HepG2 (cell line): ENCODE measurements around the gene EIF4E1B. TPM values are rescaled to one million over a fixed set of nuclear protein-coding genes. Genes with fewer than 3 reads are reported as not detected.

ENCODE experiments used
- ATF2 ChIP-seq: sonication (generic); formaldehyde crosslinking; IDR thresholded peaks from 2 replicates; pipeline ENCODE4 v1.4.0; 2020; ENCODE audit warnings: missing genetic modification reagents
- ATF4 ChIP-seq, 2 experiments: fragments of 450-650 bp in 1 of 2; sonication (generic) in 1 of 2; formaldehyde crosslinking; IDR thresholded peaks; 2 replicates each; pipeline versions ENCODE4 v1.5.0 to v1.8.0; 2020 to 2022; ENCODE audit warnings: mild to moderate bottlenecking in 1 of 2, missing genetic modification reagents in 1 of 2
- ATF7 ChIP-seq, 2 experiments: fragments of 450-650 bp in 1 of 2; sonication (generic) in 1 of 2; formaldehyde crosslinking in 1 of 2; IDR thresholded peaks; 2 replicates each; pipeline versions ENCODE4 v1.4.0 to v1.6.1; 2016 to 2020; ENCODE audit warnings: antibody characterized with exemption in 1 of 2, mild to moderate bottlenecking in 1 of 2, missing genetic modification reagents in 1 of 2
- CTCF ChIP-seq: sonication (generic); formaldehyde crosslinking; IDR thresholded peaks from 2 replicates; pipeline ENCODE4 v1.5.0; 2020; ENCODE audit warnings: mild to moderate bottlenecking, missing genetic modification reagents, moderate library complexity
- ETS1 ChIP-seq: sonication (generic); formaldehyde crosslinking; IDR thresholded peaks from 2 replicates; pipeline ENCODE4 v1.4.0; 2020; ENCODE audit warnings: missing genetic modification reagents
- GATA4 ChIP-seq: sonication (generic); IDR thresholded peaks from 2 replicates; pipeline ENCODE4 v1.6.1; 2016; ENCODE audit warnings: antibody characterized with exemption, low read depth, borderline replicate concordance
- HOMEZ ChIP-seq: IDR thresholded peaks from 2 replicates; pipeline ENCODE4 v1.6.1; 2016; ENCODE audit warnings: low read depth
- NFE2 ChIP-seq: sonication (generic); formaldehyde crosslinking; IDR thresholded peaks from 2 replicates; pipeline ENCODE4 v1.4.0; 2020; ENCODE audit warnings: missing genetic modification reagents
- SMAD3 ChIP-seq: sonication (generic); formaldehyde crosslinking; IDR thresholded peaks from 2 replicates; pipeline ENCODE4 v1.4.0; 2020; ENCODE audit warnings: missing genetic modification reagents
- TCF12 ChIP-seq, 2 experiments: fragments of 450-650 bp in 1 of 2; sonication (generic) in 1 of 2; formaldehyde crosslinking in 1 of 2; IDR thresholded peaks; 2 replicates each; pipeline versions ENCODE4 v1.6.1 to v1.8.0; 2017 to 2022; ENCODE audit warnings: antibody characterized with exemption in 1 of 2, mild to moderate bottlenecking in 1 of 2, missing genetic modification reagents in 1 of 2, moderate library complexity in 1 of 2
- WIZ ChIP-seq: sonication (generic); formaldehyde crosslinking; IDR thresholded peaks from 2 replicates; pipeline ENCODE4 v1.5.1; 2020; ENCODE audit warnings: mild to moderate bottlenecking, missing genetic modification reagents
- ZNF343 ChIP-seq: sonication (generic); formaldehyde crosslinking; IDR thresholded peaks from 2 replicates; pipeline ENCODE4 v1.4.0; 2020; ENCODE audit warnings: mild to moderate bottlenecking, missing genetic modification reagents
- ZNF512 ChIP-seq: sonication (generic); formaldehyde crosslinking; IDR thresholded peaks from 2 replicates; pipeline ENCODE4 v1.4.0; 2020; ENCODE audit warnings: mild to moderate bottlenecking, missing genetic modification reagents
- ZNF569 ChIP-seq: sonication (generic); formaldehyde crosslinking; IDR thresholded peaks from 2 replicates; pipeline ENCODE4 v1.5.0; 2020; ENCODE audit warnings: mild to moderate bottlenecking, missing genetic modification reagents, moderate library complexity, borderline replicate concordance
- ZNF691 ChIP-seq: sonication (generic); formaldehyde crosslinking; IDR thresholded peaks from 2 replicates; pipeline ENCODE4 v1.4.0; 2020; ENCODE audit warnings: missing genetic modification reagents, low read depth, mild to moderate bottlenecking, borderline replicate concordance
- ZZZ3 ChIP-seq: sonication (generic); formaldehyde crosslinking; IDR thresholded peaks from 2 replicates; pipeline ENCODE4 v1.4.0; 2020; ENCODE audit warnings: missing genetic modification reagents, mild to moderate bottlenecking, borderline replicate concordance
- polyA plus RNA-seq, 8 experiments: library from polyadenylated mRNA; depleted of rRNA in 3 of 8; stranded (reverse) in 7 of 8; unstranded in 1 of 8; fragments of >200 nt; fragmentation: Illumina TruSeq in 4 of 8; extraction: Trizol in 4 of 8; gene quantifications; 2 replicates each; pipeline versions ENCODE4 v1.2.1 to v1.2.3, GENCODE V29; 2011 to 2016; ENCODE audit warnings: low read depth in 4 of 8, missing spikeins in 1 of 8, mixed read lengths in 1 of 8; ENCODE audit not compliant: insufficient read depth in 1 of 8
- total RNA-seq, 5 experiments: library from RNA; depleted of rRNA; stranded (reverse); fragments of >200 nt; fragmentation: Illumina TruSeq; extraction: Trizol; gene quantifications; 2 replicates each; pipeline ENCODE4 v1.2.3, GENCODE V29; 2016; ENCODE audit warnings: low read depth in 1 of 5

EIF4E1B gene
- total and polyA plus RNA-seq, 2 of the 13 experiments (the other 11 are each of a cell fraction or from before 2014, with no cell fraction given), result not detected

- no peak for TF ChIP-seq ZNF512 (CRISPR knock-in tag)
- TF ChIP-seq SMAD3 (CRISPR knock-in tag), result 0 out of 2 replicates have a peak, but pooled peaks have one; percentile 30
- TF ChIP-seq ZNF691, result no peak; the same call in 1 of the 2 replicates
- no peak for TF ChIP-seq NFE2 (CRISPR knock-in tag)
- no peak for TF ChIP-seq GATA4
- TF ChIP-seq ATF4 (CRISPR knock-in tag; IDR thresholded peaks at IDR 0.05), result no peak
- peak; percentile 36; the same call in 1 of the 2 replicates for TF ChIP-seq HOMEZ (CRISPR knock-in tag)
- no peak for TF ChIP-seq ATF7 (IDR thresholded peaks at IDR 0.05)
- TF ChIP-seq ATF7 (CRISPR knock-in tag; IDR thresholded peaks at IDR 0.05), result no peak
- no peak for TF ChIP-seq ETS1 (CRISPR knock-in tag)
- no peak for TF ChIP-seq ZZZ3
- TF ChIP-seq ZNF343 (CRISPR knock-in tag), result no peak
- no peak for TF ChIP-seq WIZ (CRISPR knock-in tag)
- no peak for TF ChIP-seq ZNF569 (CRISPR knock-in tag)
- 0 out of 2 replicates have a peak, but pooled peaks have one; percentile 23 for TF ChIP-seq ATF2 (CRISPR knock-in tag)
- TF ChIP-seq CTCF, result peak; percentile 95
- no peak for TF ChIP-seq TCF12 (IDR thresholded peaks at IDR 0.05)
- TF ChIP-seq TCF12 (CRISPR knock-in tag; IDR thresholded peaks at IDR 0.05), result no peak
Observed at GRCh38 chr5:176658007-176658599, 27.6 kb downstream of the EIF4E1B start (continued).
